CD14-positive monocyte (primary cell): ENCODE results near the gene TGFA. TPM values are rescaled to one million over a fixed set of nuclear protein-coding genes. Genes with fewer than 3 reads are reported as not detected.

Experiments
- DNase-seq, 3 donors: peaks; one replicate each; pipeline ENCODE4 v3.0.0-alpha.2; 2011 to 2022
- H2AFZ ChIP-seq: 2 replicates; pipeline ENCODE4 v1.6.0; 2012; ENCODE audit warnings: mild to moderate bottlenecking, low read depth, low read length, inconsistent platforms; ENCODE audit not compliant: insufficient read depth, poor library complexity, severe bottlenecking
- H3K27ac ChIP-seq, 2 donors: 1 replicate in 1 of 2; 2 replicates in 1 of 2; pipeline ENCODE4 v1.5.1; 2012 to 2013; ENCODE audit warnings: low read length in 2 of 2, control low read depth in 1 of 2, inconsistent platforms in 1 of 2, low read depth in 1 of 2, mild to moderate bottlenecking in 1 of 2
- H3K27me3 ChIP-seq, 2 donors: one replicate each; pipeline versions ENCODE4 v1.6.0 to v1.6.1; 2011 to 2013; ENCODE audit warnings: low read length in 2 of 2; ENCODE audit not compliant: control insufficient read depth in 2 of 2, insufficient read depth in 2 of 2
- H3K36me3 ChIP-seq, 2 donors: replicated peaks in 1 of 2; 1 replicate in 1 of 2; 2 replicates in 1 of 2; pipeline versions ENCODE4 v1.5.1 to v1.6.1; 2012 to 2013; ENCODE audit warnings: low read length in 2 of 2, control low read depth in 1 of 2, inconsistent platforms in 1 of 2, mild to moderate bottlenecking in 1 of 2; ENCODE audit not compliant: insufficient read depth in 2 of 2, control insufficient read depth in 1 of 2
- H3K4me1 ChIP-seq, 2 donors: 1 replicate in 1 of 2; 2 replicates in 1 of 2; pipeline versions ENCODE4 v1.5.1 to v1.6.1; 2012 to 2013; ENCODE audit warnings: low read length in 2 of 2, control low read depth in 1 of 2, inconsistent platforms in 1 of 2, mild to moderate bottlenecking in 1 of 2, moderate library complexity in 1 of 2; ENCODE audit not compliant: insufficient read depth in 2 of 2, control insufficient read depth in 1 of 2
- H3K4me2 ChIP-seq: replicated peaks from 2 replicates; pipeline ENCODE3; 2012; ENCODE audit warnings: low read length, moderate library complexity, mild to moderate bottlenecking; ENCODE audit not compliant: poor library complexity, severe bottlenecking; ENCODE audit errors: extremely low read depth
- H3K4me3 ChIP-seq, 3 experiments: fragments of 200-600 bp in 1 of 3; sonication (generic) in 1 of 3; replicated peaks in 1 of 3; 1 replicate in 2 of 3; 2 replicates in 1 of 3; pipeline ENCODE4 v1.5.1; 2011 to 2013; ENCODE audit warnings: low read length in 3 of 3, mild to moderate bottlenecking in 3 of 3, control low read depth in 2 of 3, low read depth in 2 of 3, inconsistent platforms in 1 of 3, moderate library complexity in 1 of 3
- H3K79me2 ChIP-seq: 2 replicates; pipeline ENCODE4 v1.6.0; 2012; ENCODE audit warnings: mild to moderate bottlenecking, control low read depth, inconsistent platforms, low read length, moderate library complexity; ENCODE audit not compliant: insufficient read depth
- H3K9ac ChIP-seq: 2 replicates; pipeline ENCODE4 v1.6.0; 2017; ENCODE audit warnings: low read length, mild to moderate bottlenecking; ENCODE audit not compliant: insufficient read depth, poor library complexity, severe bottlenecking
- H3K9me3 ChIP-seq, 2 donors: replicated peaks in 1 of 2; 1 replicate in 1 of 2; 2 replicates in 1 of 2; pipeline versions ENCODE4 v1.5.1 to v1.6.1; 2012 to 2013; ENCODE audit warnings: low read length in 2 of 2, control low read depth in 1 of 2; ENCODE audit not compliant: control insufficient read depth in 1 of 2, insufficient read depth in 1 of 2
- H4K20me1 ChIP-seq: 2 replicates; pipeline ENCODE4 v1.6.0; 2012; ENCODE audit warnings: mild to moderate bottlenecking, low read length, control low read depth, moderate library complexity; ENCODE audit not compliant: insufficient read depth
- H3K27ac Mint-ChIP-seq, 7 donors: one replicate each; pipeline ENCODE4 v1.8.0; 2020; ENCODE audit warnings: mild to moderate bottlenecking in 7 of 7, mixed read lengths in 7 of 7, moderate library complexity in 6 of 7, inconsistent platforms in 2 of 7
- H3K27me3 Mint-ChIP-seq, 3 donors: one replicate each; pipeline ENCODE4 v1.8.0; 2021 to 2022; ENCODE audit warnings: low read depth in 3 of 3, mild to moderate bottlenecking in 3 of 3, mixed read lengths in 3 of 3, moderate library complexity in 3 of 3, inconsistent platforms in 1 of 3
- H3K36me3 Mint-ChIP-seq, 2 donors: one replicate each; pipeline ENCODE4 v1.8.0; 2020; ENCODE audit warnings: mixed read lengths in 2 of 2, inconsistent platforms in 1 of 2, mild to moderate bottlenecking in 1 of 2
- H3K4me1 Mint-ChIP-seq: one replicate; pipeline ENCODE4 v1.8.0; 2020; ENCODE audit warnings: mild to moderate bottlenecking, mixed read lengths
- H3K4me3 Mint-ChIP-seq, 2 donors: one replicate each; pipeline ENCODE4 v1.8.0; 2020; ENCODE audit warnings: mild to moderate bottlenecking in 2 of 2, mixed read lengths in 2 of 2, moderate library complexity in 1 of 2
- H3K9me3 Mint-ChIP-seq, 7 donors: one replicate each; pipeline ENCODE4 v1.8.0; 2020 to 2022; ENCODE audit warnings: mixed read lengths in 7 of 7, mild to moderate bottlenecking in 6 of 7, moderate library complexity in 6 of 7, inconsistent platforms in 2 of 7
- CTCF ChIP-seq: fragments of 200-600 bp; IDR thresholded peaks from one replicate; pipeline ENCODE4 v1.8.0; 2022; ENCODE audit warnings: antibody characterized with exemption, mild to moderate bottlenecking
- WGBS: methylation state at CpG from one replicate; pipeline ENCODE4 v1.1.5; 2013; ENCODE audit warnings: missing lambda C conversion rate; ENCODE audit not compliant: insufficient coverage; 5-methylcytosine and 5-hydroxymethylcytosine counted together
- intact Hi-C, 2 donors: fragments of 100-400 bp; cut with micrococcal nuclease; formaldehyde crosslinking; loops; one replicate each; pipeline versions ENCODE4 v1.15.0 to v1.15.1; 2023
- polyA plus RNA-seq, 3 donors: library from polyadenylated mRNA; depleted of rRNA in 1 of 3; unstranded in 2 of 3; stranded (reverse) in 1 of 3; fragments of 300-500 nt in 2 of 3; fragments of >200 nt in 1 of 3; fragmentation: Illumina TruSeq in 2 of 3; gene quantifications; 1 replicate in 2 of 3; 2 replicates in 1 of 3; pipeline ENCODE4 v1.2.3, GENCODE V29; 2012 to 2021

TGFA gene
- polyA plus RNA-seq, 3 donors, result 1.7 to 2.5 (median 1.7) TPM

GRCh38 chr2:70510313-70510712 lies 43.3 kb downstream of the TGFA start:
- no peaks in the 10 kb centered on the region for H3K9me3 ChIP-seq
- no CpG with 5 or more reads among the region's 1 CpG for WGBS
- no peaks in the 10 kb centered on the region for H3K27me3 ChIP-seq
- no peaks in the 10 kb centered on the region for H4K20me1 ChIP-seq
- DNase-seq, result peak; percentile 78 to 94 (median 90)
- TF ChIP-seq CTCF, result no peak
- no peak overlapping the region for H3K4me3 ChIP-seq
- no peaks in the 10 kb centered on the region for H3K79me2 ChIP-seq
- H3K4me1 ChIP-seq, result peaks cover 22 to 26% of the 10 kb centered on the region in 2 donors
- Mint-ChIP-seq H3K4me1 (peaks cover 30% of the 10 kb centered on the region), H3K27me3 (peaks cover 0 to 4% (median 2%) of the 10 kb centered on the region in 3 donors), H3K36me3 (peaks cover 0 to 7% of the 10 kb centered on the region in 2 donors), H3K27ac (peak overlapping the region; percentile 84 to 96 (median 94)), H3K4me3 (no peak overlapping the region), H3K9me3 (peaks cover 0 to 3% (median 0%) of the 10 kb centered on the region in 7 donors)
- no peak overlapping the region for H3K4me2 ChIP-seq
- no peak overlapping the region for H3K9ac ChIP-seq
- H2AFZ ChIP-seq, result no peak overlapping the region
- peak overlapping the region; percentile 21 to 81 for H3K27ac ChIP-seq
- no peaks in the 10 kb centered on the region for H3K36me3 ChIP-seq
- intact Hi-C loops, result loop anchor here in 1 of 2 donors (5.0 kb wide), 1 partner anchor 42 kb away; the partner anchor contains the start of gene TGFA

- peak; percentile 23 to 59 (median 54) for DNase-seq
- Histone ChIP-seq H3K4me1 (peaks cover 19 to 23% of the 10 kb centered on the region in 2 donors), H3K27me3 (no peaks in the 10 kb centered on the region), H3K4me3 (no peak overlapping the region), H3K79me2 (no peaks in the 10 kb centered on the region), H3K36me3 (no peaks in the 10 kb centered on the region), H3K27ac (peak overlapping the region; percentile 3 to 81), H3K9me3 (no peaks in the 10 kb centered on the region), H3K9ac (no peak overlapping the region), H3K4me2 (no peak overlapping the region), H2AFZ (no peak overlapping the region), H4K20me1 (no peaks in the 10 kb centered on the region)
- peaks cover 0 to 3% (median 0%) of the 10 kb centered on the region in 7 donors for H3K9me3 Mint-ChIP-seq
- intact Hi-C loops, result no loop called here
- H3K27ac Mint-ChIP-seq, result peak overlapping the region; percentile 84 to 96 (median 94)
- H3K36me3 Mint-ChIP-seq, result peaks cover 0 to 7% of the 10 kb centered on the region in 2 donors
- no peak for TF ChIP-seq CTCF
- H3K27me3 Mint-ChIP-seq, result peaks cover 0 to 6% (median 2%) of the 10 kb centered on the region in 3 donors
- H3K4me3 Mint-ChIP-seq, result no peak overlapping the region
- peaks cover 28% of the 10 kb centered on the region for H3K4me1 Mint-ChIP-seq
- no CpG with 5 or more reads among the region's 3 CpGs for WGBS
Measured at GRCh38 chr2:70509565-70509964, 44.1 kb downstream of the TGFA start.
